Gastroesophageal sphincter (tissue), 4 donors: ENCODE data around the gene KATNAL1. TPM values are rescaled to one million over a fixed set of nuclear protein-coding genes. Genes with fewer than 3 reads are reported as not detected.

Experiments used
- ATAC-seq: fragments of 150-250 bp; one replicate; pipeline ENCODE4 v1.9.1; 2016; ENCODE audit warnings: mild to moderate bottlenecking, moderate library complexity
- H3K27ac ChIP-seq, 4 donors: fragments of 200-600 bp; sonication (generic) in 3 of 4; 1 replicate in 3 of 4; 2 replicates in 1 of 4; pipeline ENCODE4 v1.5.1; 2016 to 2019
- H3K27me3 ChIP-seq: fragments of 200-600 bp; sonication (generic); one replicate; pipeline ENCODE4 v1.5.1; 2019
- H3K36me3 ChIP-seq, 2 donors: fragments of 200-600 bp; sonication (generic); one replicate each; pipeline ENCODE4 v1.5.1; 2019; ENCODE audit warnings: control low read depth in 1 of 2
- H3K4me1 ChIP-seq, 3 donors: fragments of 200-600 bp; sonication (generic); 1 replicate in 2 of 3; 2 replicates in 1 of 3; pipeline ENCODE4 v1.5.1; 2016 to 2019; ENCODE audit warnings: control low read depth in 2 of 3
- H3K4me3 ChIP-seq, 2 donors: fragments of 200-600 bp; sonication (generic); one replicate each; pipeline ENCODE4 v1.5.1; 2019; ENCODE audit warnings: mild to moderate bottlenecking in 1 of 2, moderate library complexity in 1 of 2
- H3K9me3 ChIP-seq, 3 donors: fragments of 200-600 bp; sonication (generic); one replicate each; pipeline ENCODE4 v1.5.1; 2017 to 2019; ENCODE audit warnings: control low read depth in 2 of 3
- CTCF ChIP-seq, 4 experiments: fragments of 200-600 bp in 2 of 4; fragments of 450-650 bp in 2 of 4; sonication (generic) in 1 of 4; IDR thresholded peaks; one replicate each; pipeline ENCODE4 v1.5.1; 2017 to 2019; ENCODE audit warnings: antibody characterized with exemption in 4 of 4, mild to moderate bottlenecking in 2 of 4, moderate library complexity in 2 of 4
- EP300 ChIP-seq: sonication (generic); formaldehyde crosslinking; IDR thresholded peaks from one replicate; pipeline ENCODE4 v1.6.1; 2017; ENCODE audit warnings: antibody characterized with exemption, mild to moderate bottlenecking
- POLR2A ChIP-seq, 2 donors: fragments of 450-650 bp; IDR thresholded peaks; one replicate each; pipeline ENCODE4 v1.6.1; 2017; ENCODE audit warnings: antibody characterized with exemption in 2 of 2, mild to moderate bottlenecking in 2 of 2, moderate library complexity in 1 of 2
- POLR2AphosphoS5 ChIP-seq: sonication (generic); formaldehyde crosslinking; IDR thresholded peaks from one replicate; pipeline ENCODE4 v1.6.1; 2017; ENCODE audit warnings: antibody characterized with exemption
- WGBS, 2 donors: methylation state at CpG; one replicate each; pipeline ENCODE4 v1.1.5; 2018; ENCODE audit warnings: low coverage in 1 of 2; 5-methylcytosine and 5-hydroxymethylcytosine counted together
- total RNA-seq, 4 donors: library from RNA; depleted of rRNA; stranded (reverse); fragments of >200 nt; gene quantifications; one replicate each; pipeline ENCODE4 v1.1.0, GENCODE V29; 2016

KATNAL1 gene
- total RNA-seq, 4 donors from 2014 or later: 29.5 to 55.0 (median 42.9) TPM

- Histone ChIP-seq H3K27me3 (no peaks in the 10 kb centered on the region), H3K4me3 (no peak overlapping the region), H3K36me3 (peaks cover 0 to 84% of the 10 kb centered on the region in 2 donors), H3K27ac (no peak overlapping the region), H3K4me1 (no peaks in the 10 kb centered on the region), H3K9me3 (peaks cover 0 to 24% (median 0%) of the 10 kb centered on the region in 3 donors)
- no peak for ATAC-seq
- TF ChIP-seq CTCF (IDR thresholded peaks at IDR 0.05): no peak
- no peak for TF ChIP-seq POLR2AphosphoS5
- TF ChIP-seq POLR2A (IDR thresholded peaks at IDR 0.05): no peak
- no peak for TF ChIP-seq EP300
These were observed 82.6 kb downstream of the KATNAL1 start for GRCh38 chr13:30224732-30225131.

- Histone ChIP-seq H3K27ac (no peak overlapping the region), H3K9me3 (peaks cover 0 to 24% (median 0%) of the 10 kb centered on the region in 3 donors), H3K36me3 (peaks cover 0 to 59% of the 10 kb centered on the region in 2 donors), H3K4me1 (no peaks in the 10 kb centered on the region), H3K4me3 (no peak overlapping the region), H3K27me3 (no peaks in the 10 kb centered on the region)
- 89 to 93% methylated on average over 2 to 3 of the region's 3 CpGs for WGBS, 2 donors
- ATAC-seq: no peak
- no peak for TF ChIP-seq POLR2A (IDR thresholded peaks at IDR 0.05)
- TF ChIP-seq CTCF (IDR thresholded peaks at IDR 0.05): no peak
- TF ChIP-seq POLR2AphosphoS5: no peak
- no peak for TF ChIP-seq EP300
These were observed 85.1 kb downstream of the KATNAL1 start for GRCh38 chr13:30222254-30222653.

GRCh38 chr13:30216111-30216510 lies 91.2 kb downstream of the KATNAL1 start:
- ATAC-seq: no peak
- TF ChIP-seq POLR2A (IDR thresholded peaks at IDR 0.05) (no peak), EP300 (no peak), CTCF (IDR thresholded peaks at IDR 0.05) (no peak), POLR2AphosphoS5 (no peak)

GRCh38 chr13:30212256-30212655 lies 95.1 kb downstream of the KATNAL1 start:
- H3K27me3 ChIP-seq: no peaks in the 10 kb centered on the region
- no peaks in the 10 kb centered on the region for H3K9me3 ChIP-seq
- TF ChIP-seq EP300: no peak
- no peak for TF ChIP-seq POLR2AphosphoS5
- TF ChIP-seq POLR2A (IDR thresholded peaks at IDR 0.05): no peak
- no peak for TF ChIP-seq CTCF (IDR thresholded peaks at IDR 0.05)
- no peak for ATAC-seq
- H3K4me1 ChIP-seq: no peaks in the 10 kb centered on the region
- H3K27ac ChIP-seq: no peak overlapping the region
- no peak overlapping the region for H3K4me3 ChIP-seq
- H3K36me3 ChIP-seq: peaks cover 0 to 45% of the 10 kb centered on the region in 2 donors
- WGBS, 2 donors: 98 to 100% methylated on average over 2 to 6 of the region's 7 CpGs

More at GRCh38 chr13:30216111-30216510, 91.2 kb downstream of the KATNAL1 start:
- WGBS, 2 donors: 33 to 71% methylated on average over 2 of the region's 2 CpGs
- H3K9me3 ChIP-seq: no peaks in the 10 kb centered on the region
- H3K27me3 ChIP-seq: no peaks in the 10 kb centered on the region
- H3K36me3 ChIP-seq: peaks cover 0 to 22% of the 10 kb centered on the region in 2 donors
- H3K4me3 ChIP-seq: no peak overlapping the region
- no peak overlapping the region for H3K27ac ChIP-seq
- no peaks in the 10 kb centered on the region for H3K4me1 ChIP-seq

GRCh38 chr13:30211745-30212144 lies 95.6 kb downstream of the KATNAL1 start:
- H3K9me3 ChIP-seq: no peaks in the 10 kb centered on the region
- no peak for ATAC-seq
- peaks cover 0 to 42% of the 10 kb centered on the region in 2 donors for H3K36me3 ChIP-seq
- no peak overlapping the region for H3K27ac ChIP-seq
- H3K4me3 ChIP-seq: no peak overlapping the region
- no peaks in the 10 kb centered on the region for H3K4me1 ChIP-seq
- no peak for TF ChIP-seq POLR2AphosphoS5
- no peak for TF ChIP-seq CTCF (IDR thresholded peaks at IDR 0.05)
- no peak for TF ChIP-seq POLR2A (IDR thresholded peaks at IDR 0.05)
- TF ChIP-seq EP300: no peak
- 88 to 90% methylated on average over 3 of the region's 3 CpGs for WGBS, 2 donors
- H3K27me3 ChIP-seq: no peaks in the 10 kb centered on the region
